ENCODE results near the gene UNC119. TPM values are rescaled to one million over a fixed set of nuclear protein-coding genes. Genes with fewer than 3 reads are reported as not detected.
"Not testable (repeated sequence)": the region's sequence is repeated elsewhere in the genome, so short reads cannot be mapped to it uniquely, and the experiment has no call there.

Gene UNC119
- total and polyA plus RNA-seq, 5 donors from 2014 or later = 29.5 to 66.9 (median 31.4) TPM

DNA sequence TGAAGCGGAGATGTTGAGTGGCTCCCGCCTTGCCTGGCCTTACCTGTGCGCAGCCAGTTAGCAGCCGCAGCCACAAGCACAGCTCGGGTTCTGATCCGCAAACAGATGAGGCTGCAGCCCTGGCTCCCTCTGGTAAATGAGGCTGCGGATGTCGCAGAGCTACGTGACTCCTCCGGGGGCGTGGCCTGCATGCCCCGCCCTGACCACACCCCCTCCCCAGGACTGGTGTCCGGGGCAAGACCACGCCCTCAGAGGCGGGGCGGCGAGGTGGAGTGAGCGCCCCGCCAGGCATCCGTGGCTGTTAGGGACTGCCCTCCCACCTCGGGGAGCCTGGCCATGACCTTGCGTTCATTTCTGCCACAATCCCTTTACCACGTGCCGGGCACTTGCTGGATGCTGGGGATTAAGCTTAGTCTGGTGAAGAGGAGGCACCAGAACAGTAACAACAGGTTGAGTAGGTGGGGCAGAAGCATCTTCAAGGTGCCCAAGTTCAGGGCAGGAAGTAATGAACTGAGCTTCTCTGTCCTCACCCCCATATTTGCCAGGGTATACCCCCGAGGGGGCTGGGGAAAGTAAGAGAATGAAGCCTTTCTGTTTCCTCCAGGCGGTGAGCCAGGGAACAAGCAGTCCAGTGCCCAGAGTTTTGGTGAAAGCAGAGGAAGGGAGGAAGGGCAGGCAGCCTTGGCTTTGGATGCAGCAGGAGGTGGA lies 24.5 kb upstream of the UNC119 start, which contains the start of gene ALDOC:
Gene ALDOC (minus strand): TSS at position 138 of the 708 bp plus-strand sequence. CDS start 1,363 bp downstream, outside the sequence.
- no peaks in the 10 kb centered on the region for H3K36me3 ChIP-seq (ENCODE audit: control insufficient read depth, insufficient read depth, low read length)
- no peaks in the 10 kb centered on the region for H3K9me3 Mint-ChIP-seq
- peak within 1 kb of the TSS; percentile 74 for H3K4me3 ChIP-seq (ENCODE audit: low read depth, low read length)
- ATAC-seq (ENCODE audit: low read depth in 2 of 2) (peak; percentile 97 to 99), DNase-seq (peak; percentile 97 to 98 (median 98))
- peaks cover 25% of the 10 kb centered on the region for H3K4me1 ChIP-seq (ENCODE audit: control insufficient read depth, insufficient read depth, low read length, poor library complexity, severe bottlenecking)
- H3K27me3 Mint-ChIP-seq = no peaks in the 10 kb centered on the region
- peaks cover 7% of the 10 kb centered on the region for H3K36me3 Mint-ChIP-seq
- peaks cover 5 to 51% (median 37%) of the 10 kb centered on the region in 4 donors for H3K4me1 Mint-ChIP-seq
- peak within 1 kb of the TSS; percentile 79 to 96 (median 90) for H3K4me3 Mint-ChIP-seq
- no peaks in the 10 kb centered on the region for H3K27me3 ChIP-seq (ENCODE audit: control insufficient read depth, insufficient read depth, low read length)
- H3K27ac Mint-ChIP-seq = peak within 1 kb of the TSS; percentile 93 to 95 (median 95)
- H3K27ac ChIP-seq (ENCODE audit: insufficient read depth, low read length, poor library complexity, severe bottlenecking) = peak within 1 kb of the TSS; percentile 59
- H3K9me3 ChIP-seq (ENCODE audit: control insufficient read depth in 2 of 2, low read length in 2 of 2) = no peaks in the 10 kb centered on the region

DNA sequence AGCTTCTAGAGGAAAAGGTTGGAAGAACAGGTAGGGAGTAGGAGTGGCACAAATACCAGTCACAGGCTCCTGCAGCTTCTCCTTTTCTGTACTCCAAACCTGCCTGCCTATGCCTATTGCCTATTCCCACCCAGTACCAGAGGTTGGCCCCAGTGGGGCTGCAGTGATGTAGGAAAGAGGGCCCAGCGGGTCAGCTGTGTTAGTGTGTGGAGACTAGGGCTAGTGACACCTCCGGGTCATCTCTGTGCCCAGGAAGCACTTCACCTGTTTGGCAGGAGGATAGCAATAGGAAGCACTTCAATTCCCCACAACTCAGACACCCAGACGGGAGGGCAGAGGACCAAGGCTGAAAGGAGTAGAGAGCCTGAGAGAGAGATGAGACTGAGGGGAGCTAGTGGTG lies 23.6 kb upstream of the UNC119 start:
- H3K27me3 Mint-ChIP-seq; H3K36me3 Mint-ChIP-seq; H3K9me3 Mint-ChIP-seq; ATAC-seq (ENCODE audit: low read depth in 2 of 2); H3K27me3 ChIP-seq (ENCODE audit: control insufficient read depth, insufficient read depth, low read length); DNase-seq; H3K9me3 ChIP-seq (ENCODE audit: control insufficient read depth in 2 of 2, low read length in 2 of 2); H3K36me3 ChIP-seq (ENCODE audit: control insufficient read depth, insufficient read depth, low read length); H3K27ac ChIP-seq (ENCODE audit: insufficient read depth, low read length, poor library complexity, severe bottlenecking): not testable (repeated sequence)
- H3K27ac Mint-ChIP-seq = peak overlapping the region; percentile 79 to 95 (median 95)
- H3K4me3 ChIP-seq (ENCODE audit: low read depth, low read length) = peak overlapping the region; percentile 46
- H3K4me1 ChIP-seq (ENCODE audit: control insufficient read depth, insufficient read depth, low read length, poor library complexity, severe bottlenecking) = peaks cover 28% of the 10 kb centered on the region
- peak overlapping the region; percentile 79 to 96 (median 90) for H3K4me3 Mint-ChIP-seq
- H3K4me1 Mint-ChIP-seq = peaks cover 7 to 56% (median 41%) of the 10 kb centered on the region in 4 donors

DNA sequence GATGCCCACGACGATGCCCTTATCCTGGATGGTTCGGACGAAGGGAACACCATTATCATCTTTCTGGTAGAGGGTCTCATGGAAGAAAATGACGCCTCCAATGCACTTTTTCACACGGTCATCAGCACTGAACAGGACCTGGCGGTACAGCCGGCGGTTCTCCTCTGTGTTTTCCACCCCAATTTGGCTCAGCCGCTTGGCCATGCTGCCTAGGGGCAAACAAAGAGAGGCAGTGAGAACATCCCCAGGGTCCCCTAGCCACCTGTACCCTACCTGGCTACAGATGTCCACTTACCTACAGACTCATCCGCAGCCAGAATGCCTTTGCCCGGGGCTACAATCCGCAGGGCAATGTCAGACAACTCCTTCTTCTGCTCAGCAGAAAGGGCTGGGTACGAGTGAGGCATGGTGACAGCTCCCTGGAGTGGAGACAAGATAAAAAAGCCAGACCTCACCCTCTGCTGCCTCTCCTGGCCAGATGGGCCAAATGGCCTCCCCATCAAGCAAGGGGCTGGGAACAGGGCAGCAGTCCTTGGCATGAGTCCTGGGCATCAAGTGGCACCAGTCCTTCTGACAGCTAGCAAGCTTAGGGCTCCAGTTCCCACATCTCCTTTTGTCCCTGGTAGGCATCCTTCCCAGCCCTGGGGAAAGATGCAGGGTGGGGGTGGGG lies 22.8 kb upstream of the UNC119 start:
- peaks cover 7 to 59% (median 39%) of the 10 kb centered on the region in 4 donors for H3K4me1 Mint-ChIP-seq
- H3K4me3 ChIP-seq (ENCODE audit: low read depth, low read length) = no peak overlapping the region
- H3K9me3 Mint-ChIP-seq = no peaks in the 10 kb centered on the region
- H3K36me3 Mint-ChIP-seq = peaks cover 7% of the 10 kb centered on the region
- peak overlapping the region in 3 of 4 donors; percentile 71 to 90 (median 79) for H3K4me3 Mint-ChIP-seq
- H3K9me3 ChIP-seq (ENCODE audit: control insufficient read depth in 2 of 2, low read length in 2 of 2) = no peaks in the 10 kb centered on the region
- peaks cover 34% of the 10 kb centered on the region for H3K4me1 ChIP-seq (ENCODE audit: control insufficient read depth, insufficient read depth, low read length, poor library complexity, severe bottlenecking)
- peak overlapping the region in 1 of 3 donors; percentile 36 for H3K27ac Mint-ChIP-seq
- H3K27me3 Mint-ChIP-seq = no peaks in the 10 kb centered on the region
- no peak overlapping the region for H3K27ac ChIP-seq (ENCODE audit: insufficient read depth, low read length, poor library complexity, severe bottlenecking)
- DNase-seq = no peak
- ATAC-seq (ENCODE audit: low read depth in 2 of 2) = no peak
- no peaks in the 10 kb centered on the region for H3K27me3 ChIP-seq (ENCODE audit: control insufficient read depth, insufficient read depth, low read length)
- no peaks in the 10 kb centered on the region for H3K36me3 ChIP-seq (ENCODE audit: control insufficient read depth, insufficient read depth, low read length)

DNA sequence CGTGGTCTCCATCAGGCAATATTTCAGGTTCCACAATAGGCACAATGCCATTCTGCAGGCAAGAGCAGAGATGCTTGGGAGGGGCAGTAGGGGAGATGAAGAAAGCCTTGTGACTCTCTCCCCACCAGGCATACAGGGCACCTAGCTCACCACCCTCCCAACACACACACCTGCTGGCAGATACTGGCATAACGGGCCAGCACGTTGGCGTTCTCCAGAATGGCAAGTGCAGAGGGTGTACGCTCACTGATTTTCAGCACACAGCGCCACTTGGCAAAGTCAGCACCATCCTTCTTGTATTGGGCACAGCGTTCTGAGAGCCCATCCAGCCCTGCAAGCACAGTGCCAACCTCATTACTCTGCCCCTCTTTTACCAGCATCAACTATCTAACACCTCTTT lies 22.1 kb upstream of the UNC119 start:
- no peaks in the 10 kb centered on the region for H3K36me3 ChIP-seq (ENCODE audit: control insufficient read depth, insufficient read depth, low read length)
- ATAC-seq (ENCODE audit: low read depth in 2 of 2) = no peak
- Mint-ChIP-seq H3K36me3 (peaks cover 3% of the 10 kb centered on the region), H3K4me1 (peaks cover 12 to 66% (median 43%) of the 10 kb centered on the region in 4 donors), H3K27ac (no peak overlapping the region), H3K9me3 (no peaks in the 10 kb centered on the region), H3K27me3 (no peaks in the 10 kb centered on the region), H3K4me3 (peak overlapping the region in 2 of 4 donors; percentile 70 to 73)
- H3K4me3 ChIP-seq (ENCODE audit: low read depth, low read length) = no peak overlapping the region
- no peaks in the 10 kb centered on the region for H3K27me3 ChIP-seq (ENCODE audit: control insufficient read depth, insufficient read depth, low read length)
- H3K27ac ChIP-seq (ENCODE audit: insufficient read depth, low read length, poor library complexity, severe bottlenecking) = no peak overlapping the region
- peak in 2 of 3 donors; percentile 16 to 38 for DNase-seq
- H3K4me1 ChIP-seq (ENCODE audit: control insufficient read depth, insufficient read depth, low read length, poor library complexity, severe bottlenecking) = peaks cover 41% of the 10 kb centered on the region
- no peaks in the 10 kb centered on the region for H3K9me3 ChIP-seq (ENCODE audit: control insufficient read depth in 2 of 2, low read length in 2 of 2)

DNA sequence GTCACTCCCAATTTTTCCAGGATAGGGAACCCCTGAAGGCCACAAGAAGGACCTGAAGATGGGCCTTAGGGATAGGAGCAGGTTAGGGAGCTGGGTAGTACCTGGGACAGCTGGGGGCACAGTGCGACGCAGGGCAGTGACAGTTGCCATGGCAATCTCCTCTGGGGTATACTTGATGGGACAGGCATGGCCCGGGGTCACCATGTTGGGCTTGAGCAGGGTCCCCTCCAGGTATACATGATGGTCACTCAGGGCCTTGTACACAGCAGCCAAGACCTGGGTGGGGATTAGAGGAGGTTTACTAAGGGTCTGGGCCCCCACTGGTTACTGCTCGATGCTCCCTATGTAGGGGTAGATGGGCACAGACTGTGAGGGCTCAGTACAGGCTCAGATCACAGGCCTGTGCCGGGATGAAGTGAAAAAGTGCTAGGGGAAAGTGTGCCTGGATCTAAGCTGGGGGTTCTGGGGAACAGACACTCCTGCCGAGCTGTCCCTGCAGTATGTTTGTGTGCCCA lies 21.6 kb upstream of the UNC119 start:
- Histone ChIP-seq H3K9me3 (ENCODE audit: control insufficient read depth in 2 of 2, low read length in 2 of 2) (no peaks in the 10 kb centered on the region), H3K4me1 (ENCODE audit: control insufficient read depth, insufficient read depth, low read length, poor library complexity, severe bottlenecking) (peaks cover 46% of the 10 kb centered on the region), H3K27me3 (ENCODE audit: control insufficient read depth, insufficient read depth, low read length) (no peaks in the 10 kb centered on the region), H3K36me3 (ENCODE audit: control insufficient read depth, insufficient read depth, low read length) (no peaks in the 10 kb centered on the region), H3K4me3 (ENCODE audit: low read depth, low read length) (no peak overlapping the region), H3K27ac (ENCODE audit: insufficient read depth, low read length, poor library complexity, severe bottlenecking) (no peak overlapping the region)
- no peak overlapping the region for H3K27ac Mint-ChIP-seq
- peaks cover 3% of the 10 kb centered on the region for H3K36me3 Mint-ChIP-seq
- no peaks in the 10 kb centered on the region for H3K27me3 Mint-ChIP-seq
- ATAC-seq (ENCODE audit: low read depth in 2 of 2) (no peak), DNase-seq (no peak)
- no peaks in the 10 kb centered on the region for H3K9me3 Mint-ChIP-seq
- H3K4me1 Mint-ChIP-seq = peaks cover 14 to 71% (median 45%) of the 10 kb centered on the region in 4 donors
- peak overlapping the region in 3 of 4 donors; percentile 24 to 73 (median 70) for H3K4me3 Mint-ChIP-seq

DNA sequence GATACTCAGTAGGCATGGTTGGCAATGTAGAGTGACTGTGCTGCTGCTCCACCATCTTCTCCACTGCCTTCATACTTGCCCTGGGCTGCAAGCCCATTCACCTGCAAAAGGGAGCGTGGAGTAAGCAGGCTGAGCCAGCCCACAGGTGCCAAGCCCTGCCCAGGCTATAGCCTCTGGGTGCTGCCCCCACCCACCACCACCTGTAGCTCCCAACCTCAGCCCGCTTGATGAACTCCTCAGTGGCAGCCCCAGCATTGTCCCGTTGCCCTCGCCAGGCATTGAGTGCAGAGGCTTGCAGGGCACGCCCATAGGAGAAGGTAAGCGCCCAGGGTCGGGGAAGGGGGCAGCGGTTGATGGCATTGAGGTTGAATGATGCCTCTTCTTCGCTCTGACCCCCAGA lies 21.1 kb upstream of the UNC119 start:
- Histone ChIP-seq H3K27ac (ENCODE audit: insufficient read depth, low read length, poor library complexity, severe bottlenecking) (no peak overlapping the region), H3K27me3 (ENCODE audit: control insufficient read depth, insufficient read depth, low read length) (no peaks in the 10 kb centered on the region), H3K9me3 (ENCODE audit: control insufficient read depth in 2 of 2, low read length in 2 of 2) (no peaks in the 10 kb centered on the region), H3K4me1 (ENCODE audit: control insufficient read depth, insufficient read depth, low read length, poor library complexity, severe bottlenecking) (peaks cover 51% of the 10 kb centered on the region), H3K4me3 (ENCODE audit: low read depth, low read length) (no peak overlapping the region), H3K36me3 (ENCODE audit: control insufficient read depth, insufficient read depth, low read length) (no peaks in the 10 kb centered on the region)
- Mint-ChIP-seq H3K36me3 (peaks cover 3% of the 10 kb centered on the region), H3K27me3 (no peaks in the 10 kb centered on the region), H3K4me3 (peak overlapping the region in 3 of 4 donors; percentile 15 to 99 (median 98)), H3K9me3 (peaks cover 0 to 1% (median 0%) of the 10 kb centered on the region in 7 donors), H3K27ac (no peak overlapping the region), H3K4me1 (peaks cover 16 to 76% (median 48%) of the 10 kb centered on the region in 4 donors)
- DNase-seq = no peak
- no peak for ATAC-seq (ENCODE audit: low read depth in 2 of 2)

DNA sequence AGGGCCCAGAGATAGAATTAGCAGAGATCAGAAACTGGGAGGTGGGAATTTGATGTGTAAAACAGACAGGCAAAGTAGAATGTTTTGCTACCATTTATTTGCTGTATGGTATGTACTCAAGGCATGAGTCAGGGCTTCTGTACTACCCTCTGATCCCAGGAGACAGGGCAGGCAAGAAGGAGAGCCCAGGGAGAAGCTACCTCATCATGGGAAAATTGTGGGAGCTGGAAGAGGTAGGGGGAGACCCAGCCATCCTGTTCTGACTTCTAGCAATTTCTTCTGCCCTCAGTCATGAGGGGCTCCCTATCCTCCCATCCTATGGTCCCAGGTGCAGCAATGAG lies 20.6 kb upstream of the UNC119 start:
- DNase-seq = no peak
- peak overlapping the region in 2 of 3 donors; percentile 95 to 97 for H3K27ac Mint-ChIP-seq
- Histone ChIP-seq H3K4me1 (ENCODE audit: control insufficient read depth, insufficient read depth, low read length, poor library complexity, severe bottlenecking) (peaks cover 53% of the 10 kb centered on the region), H3K27me3 (ENCODE audit: control insufficient read depth, insufficient read depth, low read length) (no peaks in the 10 kb centered on the region), H3K27ac (ENCODE audit: insufficient read depth, low read length, poor library complexity, severe bottlenecking) (no peak overlapping the region), H3K4me3 (ENCODE audit: low read depth, low read length) (peak overlapping the region; percentile 96), H3K36me3 (ENCODE audit: control insufficient read depth, insufficient read depth, low read length) (no peaks in the 10 kb centered on the region), H3K9me3 (ENCODE audit: control insufficient read depth in 2 of 2, low read length in 2 of 2) (no peaks in the 10 kb centered on the region)
- peaks cover 3% of the 10 kb centered on the region for H3K36me3 Mint-ChIP-seq
- H3K4me3 Mint-ChIP-seq = peak overlapping the region; percentile 15 to 99 (median 98)
- H3K27me3 Mint-ChIP-seq = no peaks in the 10 kb centered on the region
- peaks cover 20 to 81% (median 52%) of the 10 kb centered on the region in 4 donors for H3K4me1 Mint-ChIP-seq
- ATAC-seq (ENCODE audit: low read depth in 2 of 2) = no peak
- peaks cover 0 to 1% (median 0%) of the 10 kb centered on the region in 7 donors for H3K9me3 Mint-ChIP-seq

All from CD4-positive, CD25-positive, alpha-beta regulatory T cell (primary cell).